Thyroid gland (tissue), 4 donors: ENCODE measurements around the gene DOCK8.

Source experiments
- CTCF ChIP-seq, 6 experiments: fragments of 200-600 bp in 3 of 6; fragments of 450-650 bp in 3 of 6; sonication (generic) in 3 of 6; IDR thresholded peaks; one replicate each; pipeline ENCODE4 v1.5.1; 2016 to 2019; ENCODE audit warnings: antibody characterized with exemption in 6 of 6, mild to moderate bottlenecking in 2 of 6, inconsistent platforms in 1 of 6, moderate library complexity in 1 of 6
- POLR2A ChIP-seq, 2 donors: fragments of 450-650 bp; IDR thresholded peaks; one replicate each; pipeline ENCODE4 v1.6.1; 2017; ENCODE audit warnings: antibody characterized with exemption in 2 of 2, mild to moderate bottlenecking in 2 of 2, moderate library complexity in 1 of 2

DNA sequence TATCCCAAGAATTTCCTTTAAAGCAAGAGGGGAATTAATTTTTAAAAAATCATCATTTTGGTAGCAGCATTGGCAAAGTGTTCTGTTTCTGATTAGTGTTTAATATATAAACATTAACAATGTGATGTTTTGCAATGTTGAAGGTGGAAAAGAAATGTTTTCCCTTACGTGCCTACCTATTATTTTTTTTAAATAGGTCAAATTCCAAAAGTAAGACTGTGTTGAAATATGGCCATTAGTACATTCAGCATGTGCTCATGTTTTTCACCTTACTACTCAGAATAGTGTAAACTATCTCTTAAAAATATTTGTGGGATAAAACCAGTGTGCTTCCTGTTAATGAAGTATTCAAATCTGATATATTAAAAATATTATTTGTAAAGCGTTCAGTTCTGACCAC lies 3.3 kb downstream of the DOCK8 start:
- TF ChIP-seq CTCF (IDR thresholded peaks at IDR 0.05) (no peak), POLR2A (IDR thresholded peaks at IDR 0.05) (no peak)
